Loucy (cell line): Measurements from ENCODE around the gene SLC9A3.

Experiments used
- H2AFZ ChIP-seq: fragments of 200-600 bp; sonication (generic); 2 replicates; pipeline ENCODE4 v1.6.0; 2016; ENCODE audit warnings: antibody characterized with exemption, mild to moderate bottlenecking, low read length, moderate library complexity
- H3F3A ChIP-seq: fragments of 200-600 bp; 2 replicates; pipeline ENCODE4 v1.6.0; 2016; ENCODE audit warnings: antibody characterized with exemption, low read depth, mild to moderate bottlenecking
- H3K27me3 ChIP-seq: fragments of 200-600 bp; sonication (generic); 2 replicates; pipeline ENCODE4 v1.6.1; 2014; ENCODE audit warnings: low read length, mild to moderate bottlenecking; ENCODE audit not compliant: insufficient read depth, poor library complexity, severe bottlenecking
- H3K36me3 ChIP-seq: fragments of 200-600 bp; sonication (generic); 2 replicates; pipeline ENCODE4 v1.6.1; 2016; ENCODE audit warnings: low read length; ENCODE audit not compliant: insufficient read depth
- H3K4me1 ChIP-seq: fragments of 200-600 bp; sonication (generic); 2 replicates; pipeline ENCODE4 v1.5.1; 2014; ENCODE audit warnings: low read length, mild to moderate bottlenecking; ENCODE audit not compliant: insufficient read depth, poor library complexity, severe bottlenecking
- H3K4me2 ChIP-seq: fragments of 200-600 bp; sonication (generic); 2 replicates; pipeline ENCODE4 v1.6.0; 2014; ENCODE audit warnings: antibody characterized with exemption, low read length, low read depth, mild to moderate bottlenecking; ENCODE audit not compliant: poor library complexity, severe bottlenecking
- H3K4me3 ChIP-seq: fragments of 200-600 bp; sonication (generic); 2 replicates; pipeline ENCODE4 v1.5.1; 2014; ENCODE audit warnings: low read length, mild to moderate bottlenecking, mixed read lengths; ENCODE audit not compliant: poor library complexity, severe bottlenecking
- H3K79me2 ChIP-seq: fragments of 200-600 bp; sonication (generic); 2 replicates; pipeline ENCODE4 v1.6.1; 2014; ENCODE audit warnings: low read length; ENCODE audit not compliant: insufficient read depth
- H3K9ac ChIP-seq: fragments of 200-600 bp; sonication (generic); 2 replicates; pipeline ENCODE4 v1.6.0; 2014; ENCODE audit warnings: mild to moderate bottlenecking, low read depth, low read length, moderate library complexity; ENCODE audit not compliant: poor library complexity, severe bottlenecking
- H3K9me2 ChIP-seq: fragments of 200-600 bp; sonication (generic); replicated peaks from 2 replicates; pipeline ENCODE4 v1.6.1; 2016; ENCODE audit warnings: low read depth, low read length, mixed read lengths
- H3K9me3 ChIP-seq: fragments of 200-600 bp; sonication (generic); 2 replicates; pipeline ENCODE4 v1.6.1; 2014; ENCODE audit warnings: mild to moderate bottlenecking, antibody characterized with exemption, low read length, low read depth; ENCODE audit not compliant: insufficient read depth
- H4K20me1 ChIP-seq: fragments of 200-600 bp; sonication (generic); 2 replicates; pipeline ENCODE4 v1.6.0; 2014; ENCODE audit warnings: antibody characterized with exemption, low read length, mild to moderate bottlenecking; ENCODE audit not compliant: insufficient read depth, poor library complexity, severe bottlenecking
- EZH2phosphoT487 ChIP-seq: fragments of 200-600 bp; IDR thresholded peaks from 2 replicates; pipeline ENCODE4 v1.6.1; 2018; ENCODE audit warnings: antibody characterized with exemption, mild to moderate bottlenecking, moderate library complexity, borderline replicate concordance
- TF ChIP-seq, protein P1 (sequence below): fragments of 200-600 bp; sonication (generic); conservative IDR thresholded peaks from 2 replicates; pipeline ENCODE4 v1.5.1; 2014; ENCODE audit warnings: mild to moderate bottlenecking, antibody characterized with exemption, low read length

SLC9A3 gene

GRCh38 chr5:472656-473550 lies 51.3 kb downstream of the SLC9A3 start:
- peaks cover 13% of the 10 kb centered on the region for H4K20me1 ChIP-seq
- no peak for TF ChIP-seq EZH2phosphoT487
- TF ChIP-seq, protein P1, sequence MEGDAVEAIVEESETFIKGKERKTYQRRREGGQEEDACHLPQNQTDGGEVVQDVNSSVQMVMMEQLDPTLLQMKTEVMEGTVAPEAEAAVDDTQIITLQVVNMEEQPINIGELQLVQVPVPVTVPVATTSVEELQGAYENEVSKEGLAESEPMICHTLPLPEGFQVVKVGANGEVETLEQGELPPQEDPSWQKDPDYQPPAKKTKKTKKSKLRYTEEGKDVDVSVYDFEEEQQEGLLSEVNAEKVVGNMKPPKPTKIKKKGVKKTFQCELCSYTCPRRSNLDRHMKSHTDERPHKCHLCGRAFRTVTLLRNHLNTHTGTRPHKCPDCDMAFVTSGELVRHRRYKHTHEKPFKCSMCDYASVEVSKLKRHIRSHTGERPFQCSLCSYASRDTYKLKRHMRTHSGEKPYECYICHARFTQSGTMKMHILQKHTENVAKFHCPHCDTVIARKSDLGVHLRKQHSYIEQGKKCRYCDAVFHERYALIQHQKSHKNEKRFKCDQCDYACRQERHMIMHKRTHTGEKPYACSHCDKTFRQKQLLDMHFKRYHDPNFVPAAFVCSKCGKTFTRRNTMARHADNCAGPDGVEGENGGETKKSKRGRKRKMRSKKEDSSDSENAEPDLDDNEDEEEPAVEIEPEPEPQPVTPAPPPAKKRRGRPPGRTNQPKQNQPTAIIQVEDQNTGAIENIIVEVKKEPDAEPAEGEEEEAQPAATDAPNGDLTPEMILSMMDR: no peak
- no peaks in the 10 kb centered on the region for H3K9me3 ChIP-seq
- H3K4me1 ChIP-seq: peaks cover 20% of the 10 kb centered on the region
- H3K36me3 ChIP-seq: no peaks in the 10 kb centered on the region
- peak overlapping the region; percentile 96 for H3K4me3 ChIP-seq
- H3K79me2 ChIP-seq: peaks cover 33% of the 10 kb centered on the region
- H3K4me2 ChIP-seq: peak overlapping the region; percentile 97
- H3K27me3 ChIP-seq: peaks cover 6% of the 10 kb centered on the region
- H3K9me2 ChIP-seq: no peaks in the 10 kb centered on the region
- no peaks in the 10 kb centered on the region for H3F3A ChIP-seq
- H3K9ac ChIP-seq: peak overlapping the region; percentile 98
- peak overlapping the region; percentile 87 for H2AFZ ChIP-seq

DNA sequence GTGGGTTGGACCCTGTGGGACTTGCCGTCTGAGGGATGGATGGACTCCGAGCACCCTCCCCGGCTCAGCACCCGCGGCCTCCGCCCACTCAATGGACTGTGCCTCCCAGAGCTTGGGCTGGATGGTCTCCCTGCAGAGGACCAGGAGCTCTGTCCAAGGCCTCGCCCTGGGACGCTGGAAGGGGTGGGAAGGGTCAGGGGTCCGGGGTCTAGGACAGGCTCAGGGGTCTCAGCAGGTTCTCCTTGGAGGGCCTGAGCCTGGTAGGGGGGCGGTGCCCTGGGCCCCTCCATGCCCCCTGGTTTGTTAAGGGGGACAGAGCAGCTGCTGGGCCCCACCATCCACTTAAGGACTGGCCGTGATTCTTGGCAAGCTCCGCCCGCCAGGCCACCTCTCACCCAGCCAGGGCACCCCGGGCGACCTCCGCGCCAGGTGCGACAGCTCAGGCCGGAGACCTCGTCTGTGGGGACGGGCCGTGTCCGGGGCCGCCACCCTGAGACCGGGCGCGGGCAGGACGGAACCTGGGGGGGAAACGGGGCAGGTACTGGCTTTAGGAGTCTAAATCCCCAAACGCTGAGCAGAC lies 52.1 kb downstream of the SLC9A3 start:
- Histone ChIP-seq H3K79me2 (peaks cover 33% of the 10 kb centered on the region), H3K27me3 (peaks cover 6% of the 10 kb centered on the region), H3K36me3 (no peaks in the 10 kb centered on the region), H3K9me3 (no peaks in the 10 kb centered on the region), H3K4me1 (peaks cover 20% of the 10 kb centered on the region), H3K9ac (peak overlapping the region; percentile 98), H4K20me1 (peaks cover 13% of the 10 kb centered on the region), H3K4me2 (peak overlapping the region; percentile 96), H3K9me2 (no peaks in the 10 kb centered on the region), H3F3A (no peaks in the 10 kb centered on the region), H3K4me3 (peak overlapping the region; percentile 90), H2AFZ (peak overlapping the region; percentile 76)
- no peak for TF ChIP-seq EZH2phosphoT487
- TF ChIP-seq, protein P1: no peak

DNA sequence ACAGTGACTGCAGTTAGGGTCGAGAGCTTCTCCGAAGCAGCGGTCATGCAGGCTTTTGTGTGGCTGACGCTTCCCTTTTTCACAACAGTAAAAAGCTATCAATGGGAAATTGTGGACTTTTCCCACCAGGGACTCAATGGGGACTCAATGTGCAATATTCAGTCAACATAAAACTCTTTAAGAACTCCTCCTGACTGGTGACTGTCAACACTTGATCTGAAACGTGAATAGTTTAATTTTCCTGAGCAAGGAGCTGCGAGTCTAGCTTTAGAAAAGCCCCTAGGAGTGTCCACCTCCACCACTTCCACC lies 52.5 kb downstream of the SLC9A3 start:
- Histone ChIP-seq H4K20me1 (peaks cover 13% of the 10 kb centered on the region), H2AFZ (no peak overlapping the region), H3K4me2 (peak overlapping the region; percentile 96), H3K4me1 (peaks cover 20% of the 10 kb centered on the region), H3K79me2 (peaks cover 33% of the 10 kb centered on the region), H3K9me3 (no peaks in the 10 kb centered on the region), H3K36me3 (peaks cover 4% of the 10 kb centered on the region; the same call in 1 of the 2 replicates), H3F3A (no peaks in the 10 kb centered on the region), H3K9me2 (no peaks in the 10 kb centered on the region), H3K9ac (peak overlapping the region; percentile 98), H3K27me3 (peaks cover 6% of the 10 kb centered on the region), H3K4me3 (peak overlapping the region; percentile 90)
- TF ChIP-seq, protein P1: no peak
- TF ChIP-seq EZH2phosphoT487: no peak
